C4-2B (cell line): ENCODE data around the gene EPB41.
"Not testable (repeated sequence)": the region's sequence is repeated elsewhere in the genome, so short reads cannot be mapped to it uniquely, and the experiment has no call there.

Source experiments
- H3K27ac ChIP-seq: fragments of 450-650 bp; 2 replicates; pipeline ENCODE4 v1.5.1; 2017
- ZFX ChIP-seq: fragments of 450-650 bp; IDR thresholded peaks from 2 replicates; pipeline ENCODE4 v1.6.1; 2017
- TF ChIP-seq, protein P1 (sequence below): fragments of 450-650 bp; conservative IDR thresholded peaks from 2 replicates; pipeline ENCODE4 v1.5.1; 2017; ENCODE audit warnings: mild to moderate bottlenecking

EPB41 gene

DNA sequence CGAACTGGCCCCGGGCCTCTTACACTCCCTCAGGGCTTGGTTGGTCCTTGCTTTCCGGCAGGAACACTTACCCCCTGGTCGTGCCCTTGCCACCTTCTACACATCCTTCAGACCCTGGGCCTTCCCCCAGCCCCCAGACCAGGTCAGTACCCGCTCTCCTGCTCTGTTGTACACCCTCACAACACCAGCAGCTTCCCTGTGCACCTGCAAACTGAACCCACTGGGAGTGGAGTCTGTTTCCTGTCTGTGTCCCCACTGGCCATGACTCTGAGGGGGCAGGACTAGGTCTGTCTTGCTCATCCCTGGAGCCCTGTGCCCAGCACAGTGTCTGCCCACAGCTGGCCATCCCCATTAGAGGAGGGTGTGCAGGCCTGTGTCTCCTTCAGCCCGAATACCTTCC is 211.4 kb downstream of the EPB41 start:
- no peak overlapping the region for H3K27ac ChIP-seq
- TF ChIP-seq ZFX = no peak
- TF ChIP-seq, protein P1, sequence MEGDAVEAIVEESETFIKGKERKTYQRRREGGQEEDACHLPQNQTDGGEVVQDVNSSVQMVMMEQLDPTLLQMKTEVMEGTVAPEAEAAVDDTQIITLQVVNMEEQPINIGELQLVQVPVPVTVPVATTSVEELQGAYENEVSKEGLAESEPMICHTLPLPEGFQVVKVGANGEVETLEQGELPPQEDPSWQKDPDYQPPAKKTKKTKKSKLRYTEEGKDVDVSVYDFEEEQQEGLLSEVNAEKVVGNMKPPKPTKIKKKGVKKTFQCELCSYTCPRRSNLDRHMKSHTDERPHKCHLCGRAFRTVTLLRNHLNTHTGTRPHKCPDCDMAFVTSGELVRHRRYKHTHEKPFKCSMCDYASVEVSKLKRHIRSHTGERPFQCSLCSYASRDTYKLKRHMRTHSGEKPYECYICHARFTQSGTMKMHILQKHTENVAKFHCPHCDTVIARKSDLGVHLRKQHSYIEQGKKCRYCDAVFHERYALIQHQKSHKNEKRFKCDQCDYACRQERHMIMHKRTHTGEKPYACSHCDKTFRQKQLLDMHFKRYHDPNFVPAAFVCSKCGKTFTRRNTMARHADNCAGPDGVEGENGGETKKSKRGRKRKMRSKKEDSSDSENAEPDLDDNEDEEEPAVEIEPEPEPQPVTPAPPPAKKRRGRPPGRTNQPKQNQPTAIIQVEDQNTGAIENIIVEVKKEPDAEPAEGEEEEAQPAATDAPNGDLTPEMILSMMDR = no peak

GRCh38 chr1:29126198-29126597 is 211.8 kb downstream of the EPB41 start:
- TF ChIP-seq, protein P1 = no peak
- TF ChIP-seq ZFX = no peak

GRCh38 chr1:29128739-29129138 is 214.4 kb downstream of the EPB41 start:
- TF ChIP-seq, protein P1 = no peak
- no peak for TF ChIP-seq ZFX
- H3K27ac ChIP-seq = no peak overlapping the region

More at GRCh38 chr1:29126198-29126597, 211.8 kb downstream of the EPB41 start:
- no peak overlapping the region for H3K27ac ChIP-seq

GRCh38 chr1:29129916-29130315 is 215.5 kb downstream of the EPB41 start:
- TF ChIP-seq, protein P1 = no peak
- no peak for TF ChIP-seq ZFX
- no peak overlapping the region for H3K27ac ChIP-seq

GRCh38 chr1:29131056-29131455 is 216.7 kb downstream of the EPB41 start:
- not testable (repeated sequence) for H3K27ac ChIP-seq

DNA sequence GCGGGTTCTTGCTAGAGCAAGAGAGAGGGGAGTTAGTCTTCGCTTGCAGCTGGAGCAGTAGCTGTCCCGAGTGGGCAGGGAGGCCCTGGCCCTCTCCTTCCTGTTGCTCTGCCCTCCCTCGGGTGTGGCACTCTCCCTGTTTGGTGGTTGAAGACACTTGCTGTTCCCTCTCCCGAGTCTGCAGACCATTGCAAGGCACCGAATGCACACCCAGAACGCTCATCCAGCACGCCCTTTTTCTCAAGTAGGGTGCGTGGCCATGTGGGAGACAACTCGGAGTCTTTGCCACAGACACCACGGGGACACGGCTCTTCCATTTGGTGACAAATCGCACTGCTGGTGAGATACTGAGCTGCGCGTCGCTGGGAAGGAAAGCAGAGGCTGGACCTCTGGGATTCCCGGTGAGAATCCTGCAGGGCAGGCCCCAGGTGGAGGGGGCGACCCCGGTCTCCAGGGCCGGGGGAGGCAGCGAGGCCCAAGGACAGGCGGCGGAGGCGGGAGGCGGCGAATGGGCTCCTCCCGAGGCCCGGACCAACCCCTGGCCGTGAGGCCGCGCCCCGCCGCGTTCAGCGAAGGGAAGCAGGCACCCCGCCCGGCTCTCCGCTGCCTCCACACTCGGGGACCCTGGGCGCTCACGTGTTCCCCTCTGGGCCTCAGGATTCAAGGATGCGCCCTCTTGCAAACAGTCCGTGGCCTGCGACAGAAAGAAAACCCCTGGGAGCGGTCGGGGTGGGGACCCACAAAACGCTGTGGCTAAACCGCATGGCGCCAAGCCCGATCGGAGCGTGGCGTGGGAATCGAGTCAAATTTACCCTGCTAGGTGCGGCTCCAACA is 219.7 kb downstream of the EPB41 start:
- H3K27ac ChIP-seq = no peak overlapping the region; the same call in 1 of the 2 replicates
- no peak for TF ChIP-seq ZFX
- TF ChIP-seq, protein P1 = no peak

DNA sequence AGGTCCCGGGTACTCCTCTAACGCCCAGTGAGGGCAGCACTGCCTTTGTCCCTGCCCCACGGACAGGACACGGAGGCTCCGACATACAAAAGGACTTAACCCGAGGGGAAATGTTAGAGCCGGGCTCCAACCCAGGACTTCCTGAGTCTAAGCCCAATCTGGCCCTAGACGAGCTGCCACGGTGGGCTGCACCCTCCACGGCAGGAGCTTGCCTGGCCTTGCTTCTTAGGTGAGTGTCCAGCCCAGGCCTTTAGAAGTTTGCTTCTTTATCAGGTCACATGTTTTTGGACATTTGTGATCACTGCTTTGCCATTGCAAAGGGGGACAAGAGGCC is 220.3 kb downstream of the EPB41 start:
- no peak overlapping the region for H3K27ac ChIP-seq
- TF ChIP-seq, protein P1 = no peak
- TF ChIP-seq ZFX = no peak

- TF ChIP-seq, protein P1 = no peak
- no peak for TF ChIP-seq ZFX
Measured at GRCh38 chr1:29136391-29136915, 222.1 kb downstream of the EPB41 start.

More at GRCh38 chr1:29136391-29136915, 222.1 kb downstream of the EPB41 start:
- no peak overlapping the region for H3K27ac ChIP-seq
